ENCODE results near the gene MYH4. TPM values are rescaled to one million over a fixed set of nuclear protein-coding genes. Genes with fewer than 3 reads are reported as not detected.

MYH4 gene
- total RNA-seq, 2 donors from 2014 or later, result not detected

DNA sequence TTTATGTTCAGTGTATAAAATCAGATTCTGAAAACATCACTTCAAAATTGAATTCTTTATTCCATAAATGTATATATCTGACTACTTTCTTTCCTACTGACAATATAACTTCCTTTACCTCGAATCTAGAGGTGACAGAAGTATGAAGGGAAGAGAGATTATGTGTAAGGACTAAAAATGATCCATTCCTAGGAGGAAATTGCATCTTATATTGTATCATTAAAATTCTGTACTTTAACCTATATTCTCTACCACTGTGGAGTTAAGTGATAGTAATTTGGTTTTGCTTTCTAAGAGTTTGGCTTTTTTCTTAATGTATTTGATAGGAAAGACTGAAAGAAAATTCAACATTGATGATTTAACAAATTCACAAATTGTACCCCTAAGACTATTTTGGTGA is 11.4 kb downstream of the MYH4 start:
- H3K4me3 ChIP-seq, result no peak overlapping the region
- H3K36me3 ChIP-seq, result no peaks in the 10 kb centered on the region
- H3K4me1 ChIP-seq (ENCODE audit: control insufficient read depth in 1 of 2, low read depth in 2 of 2), result no peaks in the 10 kb centered on the region
- TF ChIP-seq, protein P1, sequence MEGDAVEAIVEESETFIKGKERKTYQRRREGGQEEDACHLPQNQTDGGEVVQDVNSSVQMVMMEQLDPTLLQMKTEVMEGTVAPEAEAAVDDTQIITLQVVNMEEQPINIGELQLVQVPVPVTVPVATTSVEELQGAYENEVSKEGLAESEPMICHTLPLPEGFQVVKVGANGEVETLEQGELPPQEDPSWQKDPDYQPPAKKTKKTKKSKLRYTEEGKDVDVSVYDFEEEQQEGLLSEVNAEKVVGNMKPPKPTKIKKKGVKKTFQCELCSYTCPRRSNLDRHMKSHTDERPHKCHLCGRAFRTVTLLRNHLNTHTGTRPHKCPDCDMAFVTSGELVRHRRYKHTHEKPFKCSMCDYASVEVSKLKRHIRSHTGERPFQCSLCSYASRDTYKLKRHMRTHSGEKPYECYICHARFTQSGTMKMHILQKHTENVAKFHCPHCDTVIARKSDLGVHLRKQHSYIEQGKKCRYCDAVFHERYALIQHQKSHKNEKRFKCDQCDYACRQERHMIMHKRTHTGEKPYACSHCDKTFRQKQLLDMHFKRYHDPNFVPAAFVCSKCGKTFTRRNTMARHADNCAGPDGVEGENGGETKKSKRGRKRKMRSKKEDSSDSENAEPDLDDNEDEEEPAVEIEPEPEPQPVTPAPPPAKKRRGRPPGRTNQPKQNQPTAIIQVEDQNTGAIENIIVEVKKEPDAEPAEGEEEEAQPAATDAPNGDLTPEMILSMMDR (IDR thresholded peaks at IDR 0.05), result no peak
- H3K27ac ChIP-seq, result no peak overlapping the region
- DNase-seq (ENCODE audit: low spot score) (no peak), ATAC-seq (ENCODE audit: insufficient number of reproducible peaks, low FRiP score, low read depth) (no peak)
- H3K9me3 ChIP-seq, result no peaks in the 10 kb centered on the region
- H3K27me3 ChIP-seq (replicated peaks; ENCODE audit: insufficient read depth), result no peaks in the 10 kb centered on the region

GRCh38 chr17:10447026-10447931 is 22.1 kb downstream of the MYH4 start:
- no peak for DNase-seq (ENCODE audit: low spot score)
- TF ChIP-seq, protein P1 (IDR thresholded peaks at IDR 0.05), result no peak
- Histone ChIP-seq H3K4me1 (ENCODE audit: control insufficient read depth in 1 of 2, low read depth in 2 of 2) (no peaks in the 10 kb centered on the region), H3K36me3 (no peaks in the 10 kb centered on the region), H3K27me3 (replicated peaks; ENCODE audit: insufficient read depth) (no peaks in the 10 kb centered on the region), H3K4me3 (no peak overlapping the region), H3K9me3 (no peaks in the 10 kb centered on the region), H3K27ac (no peak overlapping the region)
- ATAC-seq (ENCODE audit: insufficient number of reproducible peaks, low FRiP score, low read depth), result no peak

- Histone ChIP-seq H3K27ac (no peak overlapping the region), H3K9me3 (no peaks in the 10 kb centered on the region), H3K4me1 (ENCODE audit: control insufficient read depth in 1 of 2, low read depth in 2 of 2) (no peaks in the 10 kb centered on the region), H3K27me3 (replicated peaks; ENCODE audit: insufficient read depth) (no peaks in the 10 kb centered on the region), H3K36me3 (no peaks in the 10 kb centered on the region), H3K4me3 (no peak overlapping the region)
- ATAC-seq (ENCODE audit: insufficient number of reproducible peaks, low FRiP score, low read depth) (no peak), DNase-seq (ENCODE audit: low spot score) (no peak)
- TF ChIP-seq, protein P1 (IDR thresholded peaks at IDR 0.05), result no peak
Measured at GRCh38 chr17:10439816-10440215, 29.5 kb downstream of the MYH4 start.

GRCh38 chr17:10435096-10435495 is 34.3 kb downstream of the MYH4 start:
- Histone ChIP-seq H3K36me3 (no peaks in the 10 kb centered on the region), H3K9me3 (no peaks in the 10 kb centered on the region), H3K27me3 (replicated peaks; ENCODE audit: insufficient read depth) (no peaks in the 10 kb centered on the region), H3K4me1 (ENCODE audit: control insufficient read depth in 1 of 2, low read depth in 2 of 2) (no peaks in the 10 kb centered on the region), H3K27ac (no peak overlapping the region), H3K4me3 (no peak overlapping the region)
- DNase-seq (ENCODE audit: low spot score) (no peak), ATAC-seq (ENCODE audit: insufficient number of reproducible peaks, low FRiP score, low read depth) (no peak)
- TF ChIP-seq, protein P1 (IDR thresholded peaks at IDR 0.05), result no peak

- DNase-seq (ENCODE audit: low spot score) (no peak), ATAC-seq (ENCODE audit: insufficient number of reproducible peaks, low FRiP score, low read depth) (no peak)
- Histone ChIP-seq H3K9me3 (no peaks in the 10 kb centered on the region), H3K27ac (no peak overlapping the region), H3K27me3 (replicated peaks; ENCODE audit: insufficient read depth) (no peaks in the 10 kb centered on the region), H3K36me3 (no peaks in the 10 kb centered on the region), H3K4me3 (no peak overlapping the region), H3K4me1 (ENCODE audit: control insufficient read depth in 1 of 2, low read depth in 2 of 2) (no peaks in the 10 kb centered on the region)
- TF ChIP-seq, protein P1 (IDR thresholded peaks at IDR 0.05), result no peak
Measured at GRCh38 chr17:10429421-10430045, 39.8 kb downstream of the MYH4 start.

All from thoracic aorta (tissue), 2 donors.